OCI-LY3 (cell line): ENCODE measurements around the gene AGBL1.

Source experiments
- CTCF ChIP-seq: fragments of 200-600, 300-600 bp; sonication (generic); IDR thresholded peaks from 2 replicates; pipeline ENCODE4 v1.5.1; 2014; ENCODE audit warnings: antibody characterized with exemption, low read length, low read depth
- EZH2phosphoT487 ChIP-seq: fragments of 200-600 bp; shearing (Covaris generic); IDR thresholded peaks from 2 replicates; pipeline ENCODE4 v1.6.1; 2018; ENCODE audit warnings: antibody characterized with exemption, mixed run types, low read depth

- TF ChIP-seq CTCF: no peak
- no peak for TF ChIP-seq EZH2phosphoT487
These were observed 3.1 kb downstream of the AGBL1 start for GRCh38 chr15:86082619-86083380.
